Activated T-helper 2 cell treated with anti-CD3 and anti-CD28 coated beads, Interferon-gamma antibody, Interleukin-2, Interleukin-4, amounts not matched to agents 10 μg/mL and 5 μg/mL and 100 μg/mL, durations not matched to agents 14 hours and 24 hours and 36 hours (primary cell): Measurements from ENCODE around the gene GAD1. TPM values are rescaled to one million over a fixed set of nuclear protein-coding genes. Genes with fewer than 3 reads are reported as not detected.

Experiments
- DNase-seq: peaks from one replicate; pipeline ENCODE4 v3.0.0; 2021; ENCODE audit warnings: low spot score
- H3K27ac Mint-ChIP-seq: one replicate; pipeline ENCODE4 v1.8.0; 2021; ENCODE audit warnings: mixed read lengths
- H3K27me3 Mint-ChIP-seq: one replicate; pipeline ENCODE4 v1.8.0; 2021; ENCODE audit warnings: low read depth, mixed read lengths
- H3K36me3 Mint-ChIP-seq: one replicate; pipeline ENCODE4 v1.8.0; 2021; ENCODE audit warnings: low read depth, mixed read lengths
- H3K4me1 Mint-ChIP-seq: one replicate; pipeline ENCODE4 v1.8.0; 2021; ENCODE audit warnings: low read depth, mixed read lengths
- H3K4me3 Mint-ChIP-seq: one replicate; pipeline ENCODE4 v1.8.0; 2021; ENCODE audit warnings: low read depth, mild to moderate bottlenecking, moderate library complexity, mixed read lengths
- H3K9me3 Mint-ChIP-seq: one replicate; pipeline ENCODE4 v1.8.0; 2021; ENCODE audit warnings: mixed read lengths
- intact Hi-C: fragments of 100-400 bp; cut with micrococcal nuclease; formaldehyde crosslinking; loops from one replicate; pipeline ENCODE4 v1.15.1; 2023
- total RNA-seq: library from RNA; stranded (reverse); gene quantifications from 2 replicates; pipeline ENCODE4 v1.2.3, GENCODE V29; 2022

Gene GAD1
- total RNA-seq, 1 donor from 2014 or later, result 41.4 TPM

DNA sequence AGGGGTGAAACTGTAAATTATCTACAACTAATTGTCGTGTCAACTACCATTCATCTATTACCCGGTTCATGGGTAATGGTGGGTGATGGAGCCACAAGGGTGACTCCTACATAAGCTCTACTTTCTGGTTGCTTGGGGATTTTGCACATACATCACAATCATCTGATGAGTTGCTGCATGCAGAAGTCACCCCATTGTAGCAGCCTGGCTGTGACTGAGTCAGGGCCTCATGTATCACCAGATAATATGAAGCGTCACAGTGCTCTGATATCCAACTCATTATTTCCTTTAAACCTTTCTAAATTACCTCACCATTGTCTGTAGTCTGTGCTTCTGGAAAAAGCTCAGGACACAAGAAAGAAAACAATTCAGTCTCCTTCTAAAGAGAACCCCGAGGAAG, 79.9 kb downstream of the GAD1 start:
- Mint-ChIP-seq H3K27ac (no peak overlapping the region), H3K36me3 (no peaks in the 10 kb centered on the region), H3K4me3 (no peak overlapping the region), H3K4me1 (no peaks in the 10 kb centered on the region), H3K27me3 (peaks cover 13% of the 10 kb centered on the region), H3K9me3 (no peaks in the 10 kb centered on the region)
- DNase-seq, result no peak
- intact Hi-C loops, result no loop called here

- intact Hi-C loops, result no loop called here
- H3K4me1 Mint-ChIP-seq, result no peaks in the 10 kb centered on the region
- no peak overlapping the region for H3K27ac Mint-ChIP-seq
- DNase-seq, result no peak
- H3K36me3 Mint-ChIP-seq, result no peaks in the 10 kb centered on the region
- peaks cover 13% of the 10 kb centered on the region for H3K27me3 Mint-ChIP-seq
- no peaks in the 10 kb centered on the region for H3K9me3 Mint-ChIP-seq
- H3K4me3 Mint-ChIP-seq, result no peak overlapping the region
These were observed 80.4 kb downstream of the GAD1 start for GRCh38 chr2:170897108-170897507.

- peaks cover 17% of the 10 kb centered on the region for H3K9me3 Mint-ChIP-seq
- peaks cover 4% of the 10 kb centered on the region for H3K27me3 Mint-ChIP-seq
- no peak overlapping the region for H3K4me3 Mint-ChIP-seq
- no peak for DNase-seq
- H3K4me1 Mint-ChIP-seq, result no peaks in the 10 kb centered on the region
- H3K27ac Mint-ChIP-seq, result no peak overlapping the region
- H3K36me3 Mint-ChIP-seq, result no peaks in the 10 kb centered on the region
- intact Hi-C loops, result no loop called here
These were observed 89.2 kb downstream of the GAD1 start for GRCh38 chr2:170905864-170906263.

Other genes starting within 250 kb of the GAD1 start
- 0.30 and 0.32 TPM in 2 replicates for gene SP5, start 101.5 kb upstream of the GAD1 start, total RNA-seq
- gene ERICH2, start 46.5 kb upstream of the GAD1 start, total RNA-seq, result not detected in 2 replicates
- gene GORASP2, start 112.4 kb downstream of the GAD1 start, total RNA-seq, result 92.4 and 92.8 TPM in 2 replicates